Measurements from ENCODE around the gene ZDHHC11. TPM values are rescaled to one million over a fixed set of nuclear protein-coding genes. Genes with fewer than 3 reads are reported as not detected.
"Not testable (repeated sequence)": the region's sequence is repeated elsewhere in the genome, so short reads cannot be mapped to it uniquely, and the experiment has no call there.

Gene ZDHHC11
- total RNA-seq, 1 experiment from 2014 or later: 17.0 TPM

- TF ChIP-seq ELF1 (IDR thresholded peaks at IDR 0.05; ENCODE audit: borderline replicate concordance, low read depth): no peak
- TF ChIP-seq EZH2 (IDR thresholded peaks at IDR 0.05): no peak
- TF ChIP-seq EZH2phosphoT487 (IDR thresholded peaks at IDR 0.05; ENCODE audit: borderline replicate concordance): no peak
- no peak for TF ChIP-seq RAD21 (IDR thresholded peaks at IDR 0.05; ENCODE audit: low read depth)
Observed at GRCh38 chr5:749101-749670, 101.6 kb downstream of the ZDHHC11 start (continued).

DNA sequence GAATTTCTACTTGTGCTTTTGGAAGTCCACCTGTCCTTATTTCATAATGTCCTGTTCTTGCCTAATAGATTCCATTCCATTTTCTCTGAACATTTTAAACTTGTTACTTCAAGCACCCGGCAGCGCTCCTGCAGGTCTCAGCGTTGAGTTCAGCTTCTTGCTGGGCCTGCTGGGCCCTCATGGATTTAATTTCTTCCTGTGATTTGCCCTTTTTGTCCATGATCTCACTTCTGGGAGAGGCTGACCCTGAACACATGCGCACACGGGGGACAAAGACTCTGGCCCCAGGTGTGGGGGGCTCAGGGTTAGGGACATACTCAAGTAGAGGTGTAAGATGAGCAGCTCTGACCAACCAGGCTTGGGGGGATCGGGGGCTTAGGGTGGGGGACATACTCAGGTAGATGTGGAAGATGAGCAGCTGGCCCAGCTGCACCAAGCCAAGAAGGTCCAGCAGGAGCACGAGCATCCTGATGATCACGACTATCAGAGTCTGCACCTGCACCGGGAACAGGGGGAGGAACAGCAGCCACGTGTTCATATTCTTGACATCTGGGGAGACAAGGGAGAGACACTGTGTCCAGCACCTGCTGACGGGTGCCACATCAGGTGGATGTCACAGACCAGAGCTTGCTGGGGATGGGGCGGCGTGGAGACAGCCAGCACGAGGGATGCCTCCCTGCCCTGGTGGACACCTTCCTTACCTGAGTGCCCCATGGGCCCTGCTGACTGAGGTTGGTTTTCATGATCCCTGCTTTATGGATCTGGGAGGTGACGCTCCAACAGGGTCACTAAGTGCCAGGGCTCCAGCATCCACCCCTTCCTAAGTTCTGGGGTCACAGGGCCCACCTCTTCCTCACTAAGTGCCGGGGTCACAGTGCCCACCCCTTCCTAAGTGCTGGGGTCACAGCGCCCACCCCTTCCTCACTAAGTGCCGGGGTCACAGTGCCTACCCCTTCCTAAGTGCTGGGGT lies 102.5 kb downstream of the ZDHHC11 start:
- BruUV-seq (replicated peaks); H3K9me3 ChIP-seq (ENCODE audit: control insufficient read depth in 1 of 2, insufficient read depth in 1 of 2, low read depth in 1 of 2, low read length in 2 of 2); H3K4me2 ChIP-seq (ENCODE audit: low read length); RAD21 ChIA-PET (ENCODE audit: low non-redundant PET in 1 of 2, low total read pairs in 2 of 2, uncharacterized antibody in 2 of 2, unreplicated experiment in 2 of 2); ATAC-seq; H3K27me3 ChIP-seq (ENCODE audit: insufficient read depth, low read length); H4K20me1 ChIP-seq (ENCODE audit: insufficient read depth); H3K27ac ChIP-seq (ENCODE audit: low read depth, low read length); H2AFZ ChIP-seq (ENCODE audit: low read depth, low read length, poor library complexity, severe bottlenecking); H3K4me1 ChIP-seq (ENCODE audit: control insufficient read depth in 1 of 2, insufficient read depth in 2 of 2, low read length in 2 of 2); POLR2A ChIA-PET; H3K9ac ChIP-seq (ENCODE audit: low read length); intact Hi-C loops (cut with micrococcal nuclease); H3K36me3 ChIP-seq (ENCODE audit: control insufficient read depth in 1 of 2, insufficient read depth in 2 of 2, low read length in 2 of 2); CTCF ChIA-PET; H3K79me2 ChIP-seq (ENCODE audit: insufficient read depth, low read length); DNase-seq (ENCODE audit: low read depth, low spot score); H3K9me2 ChIP-seq (ENCODE audit: insufficient read depth); H3K4me3 ChIP-seq (replicated peaks in 1 of 2; ENCODE audit: low read depth in 1 of 2, low read length in 2 of 2): not testable (repeated sequence)

DNA sequence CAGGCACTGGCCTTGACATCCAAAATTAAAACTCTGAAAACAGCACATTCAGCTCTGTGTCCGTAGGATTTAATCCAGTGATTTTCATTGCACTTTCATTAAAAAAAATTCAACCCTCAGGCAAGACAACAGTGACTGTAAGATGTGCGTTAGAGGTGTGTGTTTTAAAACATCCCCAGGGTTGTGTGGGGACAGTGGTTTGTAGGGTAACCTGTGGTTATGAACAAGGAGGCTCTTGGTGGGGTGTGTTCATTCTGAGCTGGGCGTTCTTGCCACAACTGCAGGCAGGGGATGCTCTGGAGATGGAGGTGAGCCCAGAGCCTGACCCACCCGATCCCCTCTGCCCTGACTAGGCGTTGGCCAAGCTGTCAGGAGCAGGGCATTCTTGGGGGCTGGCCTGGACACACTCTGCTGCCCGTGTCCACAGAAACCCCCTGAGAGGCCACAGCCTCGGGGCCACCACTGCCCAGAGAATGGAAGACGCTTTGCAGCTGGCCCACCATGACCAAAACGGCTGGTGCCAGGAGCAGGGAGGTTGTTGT lies 103.4 kb downstream of the ZDHHC11 start:
- intact Hi-C loops (cut with micrococcal nuclease); H3K9ac ChIP-seq (ENCODE audit: low read length); H3K4me2 ChIP-seq (ENCODE audit: low read length); H3K27me3 ChIP-seq (ENCODE audit: insufficient read depth, low read length); DNase-seq (ENCODE audit: low read depth, low spot score); H4K20me1 ChIP-seq (ENCODE audit: insufficient read depth); H3K36me3 ChIP-seq (ENCODE audit: control insufficient read depth in 1 of 2, insufficient read depth in 2 of 2, low read length in 2 of 2); H2AFZ ChIP-seq (ENCODE audit: low read depth, low read length, poor library complexity, severe bottlenecking); ATAC-seq; H3K79me2 ChIP-seq (ENCODE audit: insufficient read depth, low read length); H3K27ac ChIP-seq (ENCODE audit: low read depth, low read length); H3K4me3 ChIP-seq (replicated peaks in 1 of 2; ENCODE audit: low read depth in 1 of 2, low read length in 2 of 2); RAD21 ChIA-PET (ENCODE audit: low non-redundant PET in 1 of 2, low total read pairs in 2 of 2, uncharacterized antibody in 2 of 2, unreplicated experiment in 2 of 2); H3K9me2 ChIP-seq (ENCODE audit: insufficient read depth); H3K4me1 ChIP-seq (ENCODE audit: control insufficient read depth in 1 of 2, insufficient read depth in 2 of 2, low read length in 2 of 2); POLR2A ChIA-PET; CTCF ChIA-PET; H3K9me3 ChIP-seq (ENCODE audit: control insufficient read depth in 1 of 2, insufficient read depth in 1 of 2, low read depth in 1 of 2, low read length in 2 of 2); BruUV-seq (replicated peaks): not testable (repeated sequence)
